Measurements from ENCODE around the gene HHIPL1.
"Not testable (repeated sequence)": the region's sequence is repeated elsewhere in the genome, so short reads cannot be mapped to it uniquely, and the experiment has no call there.

HHIPL1 gene

DNA sequence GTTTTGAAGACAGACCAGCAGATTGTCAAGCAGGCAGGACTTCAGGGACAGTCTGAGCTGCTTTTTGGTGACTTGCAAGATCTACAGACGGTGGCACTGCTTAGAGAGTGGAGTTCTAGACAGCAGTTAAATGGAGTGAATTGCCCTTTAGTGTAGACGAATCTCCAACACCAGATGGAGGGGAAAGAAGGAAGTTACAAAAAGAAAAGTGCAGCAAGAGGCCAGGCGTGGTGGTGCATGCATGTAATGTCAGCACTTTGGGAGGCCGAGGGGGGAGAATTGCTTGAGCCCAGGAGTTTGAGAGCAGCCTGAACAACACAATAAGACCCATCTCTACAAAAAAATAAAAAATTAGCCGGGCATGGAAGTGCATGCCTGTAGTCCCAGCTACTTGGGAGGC, 8.4 kb upstream of the HHIPL1 start:
- DNase-seq: no peak

- no peak for DNase-seq
These were observed 7.3 kb upstream of the HHIPL1 start for GRCh38 chr14:99637624-99638023.

DNA sequence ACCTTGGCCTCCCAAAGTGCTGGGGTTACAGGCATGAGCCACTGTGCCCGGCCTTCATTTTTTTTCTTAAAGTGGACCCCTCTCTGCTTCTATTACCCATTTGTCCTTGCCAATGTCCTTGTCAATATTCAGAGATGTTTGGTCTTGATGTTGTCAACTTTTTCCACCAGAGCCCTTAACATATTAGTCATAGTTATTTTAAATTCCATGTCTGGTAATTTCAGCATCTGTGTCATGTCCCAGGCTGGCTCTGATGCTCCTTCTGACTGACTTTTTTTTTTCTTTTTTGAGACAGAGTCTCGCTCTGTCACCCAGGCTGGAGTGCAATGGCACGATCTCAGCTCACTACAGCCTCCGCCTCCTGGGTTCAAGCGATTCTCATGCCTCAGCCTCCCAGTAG, 2.2 kb upstream of the HHIPL1 start:
- not testable (repeated sequence) for DNase-seq

DNA sequence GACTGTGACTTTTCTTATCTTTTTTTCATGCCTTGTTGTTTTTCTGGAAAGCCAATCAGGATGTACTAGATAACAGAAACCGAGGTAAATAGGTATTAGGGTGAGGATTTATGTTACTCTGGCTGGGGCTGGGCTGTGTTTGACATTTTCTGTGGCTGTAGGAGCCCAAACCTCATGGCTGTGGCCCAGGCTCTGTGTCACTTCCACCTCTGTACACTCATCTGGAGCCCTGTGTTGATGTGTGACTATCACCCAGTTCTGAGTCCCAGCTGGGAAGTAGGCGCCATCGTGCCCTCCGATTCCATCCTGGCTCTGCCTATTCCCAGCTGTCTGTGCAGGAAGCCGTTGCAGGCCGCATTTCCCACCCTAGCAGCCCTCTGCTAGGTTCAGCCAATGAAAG, 1.6 kb upstream of the HHIPL1 start:
- no peak for DNase-seq

GRCh38 chr14:99644035-99644587, 818 bp upstream of the HHIPL1 start:
- no peak for DNase-seq

DNA sequence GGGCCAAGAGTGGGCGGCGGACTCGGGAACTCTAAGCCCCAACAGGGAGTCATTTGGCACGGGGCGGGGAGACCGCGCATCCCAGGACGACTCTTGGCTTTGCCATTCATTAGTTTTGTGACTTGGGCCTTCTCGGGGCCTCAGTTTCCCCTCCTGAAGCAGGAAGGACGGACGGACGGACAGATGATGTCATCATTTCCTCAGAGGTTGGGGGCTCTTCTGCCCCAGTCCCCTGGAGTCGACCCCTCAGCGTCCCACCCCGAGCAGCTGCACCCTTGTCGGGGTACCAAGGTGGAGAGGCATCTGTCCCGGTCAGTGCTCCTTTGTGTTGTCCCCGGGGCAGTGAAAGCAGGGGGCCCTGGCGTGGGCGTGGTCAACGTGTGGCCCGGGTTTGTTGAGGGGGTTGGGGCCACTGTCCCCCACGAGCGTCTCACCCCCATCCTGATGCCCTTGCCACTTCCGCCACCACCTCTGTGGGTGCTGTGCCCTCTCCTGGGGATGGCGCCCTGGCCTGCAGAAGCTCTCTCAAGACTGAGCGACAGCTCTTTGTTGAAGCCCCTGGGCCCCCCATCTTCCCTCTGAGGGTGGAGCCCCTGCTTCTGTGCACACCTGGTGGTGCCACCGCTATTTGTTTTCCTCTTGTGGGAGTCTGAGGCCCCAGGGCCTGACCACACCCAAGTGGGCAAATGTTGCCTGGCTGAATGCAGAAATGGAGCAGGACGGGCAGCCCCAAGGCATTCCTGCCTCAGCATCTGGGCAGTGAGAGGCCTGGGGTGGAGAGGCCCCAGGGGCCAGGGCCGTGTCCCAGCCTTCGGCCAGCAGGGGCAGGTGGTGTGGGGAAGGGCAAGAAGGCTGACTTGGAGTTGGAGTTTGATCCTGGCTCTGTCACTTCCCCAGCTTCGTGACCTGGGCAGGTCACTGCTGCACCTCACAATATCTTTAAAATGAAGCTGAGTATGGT, 896 bp downstream of the HHIPL1 start:
- DNase-seq: no peak

- no peak for DNase-seq
These were observed 2.5 kb downstream of the HHIPL1 start for GRCh38 chr14:99647411-99647810.

- DNase-seq: no peak
These were observed 3.3 kb downstream of the HHIPL1 start for GRCh38 chr14:99648027-99648784.

- DNase-seq: no peak
These were observed 4.3 kb downstream of the HHIPL1 start for GRCh38 chr14:99649219-99649618.

GRCh38 chr14:99649643-99650042, 4.7 kb downstream of the HHIPL1 start:
- DNase-seq: no peak

GRCh38 chr14:99650189-99650588, 5.3 kb downstream of the HHIPL1 start:
- no peak for DNase-seq

DNA sequence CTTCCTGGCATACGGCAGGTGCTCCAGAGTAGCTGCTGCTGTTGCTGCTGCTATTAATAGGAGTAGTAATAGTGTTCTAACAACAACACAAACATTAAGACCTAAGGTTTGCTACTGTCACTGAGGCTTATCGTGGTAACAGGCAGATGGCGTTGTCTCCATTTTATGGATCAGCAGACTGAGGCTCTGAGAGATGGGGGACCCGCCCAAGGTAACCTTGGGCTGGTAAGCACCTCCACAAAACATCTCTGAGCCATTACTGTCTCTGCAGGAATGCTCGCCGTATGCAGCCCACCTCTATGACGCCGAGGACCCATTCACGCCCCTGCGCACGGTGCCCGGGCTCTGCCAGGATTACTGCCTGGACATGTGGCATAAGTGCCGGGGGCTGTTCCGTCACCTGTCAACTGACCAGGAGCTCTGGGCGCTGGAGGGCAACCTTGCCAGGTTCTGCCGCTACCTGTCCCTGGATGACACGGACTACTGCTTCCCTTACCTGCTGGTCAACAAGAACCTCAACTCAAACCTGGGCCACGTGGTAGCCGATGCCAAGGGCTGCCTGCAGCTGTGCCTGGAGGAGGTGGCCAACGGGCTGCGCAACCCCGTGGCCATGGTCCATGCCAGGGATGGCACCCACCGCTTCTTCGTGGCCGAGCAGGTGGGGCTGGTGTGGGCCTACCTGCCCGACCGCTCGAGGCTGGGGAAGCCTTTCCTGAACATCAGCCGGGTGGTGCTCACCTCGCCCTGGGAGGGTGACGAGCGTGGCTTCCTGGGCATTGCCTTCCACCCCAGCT, 7.2 kb downstream of the HHIPL1 start:
- no peak for DNase-seq

DNA sequence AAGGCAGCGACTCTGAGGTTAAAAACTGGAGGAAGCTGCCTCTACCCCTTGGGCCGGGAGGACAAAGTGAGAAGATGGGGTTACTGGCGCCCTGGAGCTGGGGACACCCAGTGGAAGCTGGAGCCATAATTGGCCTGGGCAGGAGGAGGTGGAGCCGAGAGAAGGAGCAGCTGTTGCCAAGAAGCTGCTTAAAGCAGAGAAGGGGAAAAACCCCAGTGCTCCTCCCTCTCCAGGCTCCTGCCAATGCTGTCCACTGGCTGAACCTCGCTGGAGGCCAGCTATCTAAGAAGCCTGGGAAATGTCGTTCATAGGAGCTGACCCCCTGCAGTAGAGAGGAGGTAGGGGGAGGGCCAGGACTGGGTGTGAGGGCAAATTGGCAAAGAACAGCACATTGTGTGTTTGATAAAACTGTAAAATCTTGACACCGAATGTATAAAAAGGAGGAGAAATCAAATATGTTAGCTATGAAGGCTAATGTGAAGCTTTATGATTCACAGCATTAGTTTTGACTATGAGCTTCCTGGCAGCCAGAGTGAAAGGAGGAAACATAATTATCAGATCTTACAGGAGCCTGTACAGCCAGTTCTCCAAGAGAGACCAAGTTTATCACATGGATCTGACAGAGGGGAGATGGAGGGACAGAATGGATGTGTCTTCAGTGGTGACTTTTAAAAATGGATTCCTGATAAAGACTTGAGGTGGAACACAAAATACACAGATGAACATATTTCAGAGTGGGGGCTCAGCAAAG, 9.5 kb downstream of the HHIPL1 start:
- DNase-seq: no peak

- DNase-seq: no peak
These were observed 10.6 kb downstream of the HHIPL1 start for GRCh38 chr14:99655521-99655920.

DNA sequence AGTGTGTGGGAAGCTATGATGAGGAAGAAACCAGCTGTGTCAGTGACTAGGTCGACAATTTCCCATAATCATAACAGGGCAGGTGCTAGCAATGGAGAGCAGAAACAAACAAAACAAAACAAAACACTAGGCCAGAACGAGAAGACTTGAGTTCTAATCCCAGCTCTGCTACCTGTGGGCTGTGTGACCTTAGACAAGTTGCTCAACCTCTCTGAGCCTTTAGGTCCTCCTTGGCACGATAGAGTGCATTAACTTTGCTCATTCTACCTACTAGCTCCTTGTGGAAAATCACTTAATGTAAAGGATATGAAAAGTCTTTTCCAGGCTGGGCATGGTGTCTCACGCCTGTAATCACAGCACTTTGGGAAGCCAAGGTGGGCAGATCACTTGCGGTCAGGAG, 11.2 kb downstream of the HHIPL1 start:
- no peak for DNase-seq

- no peak for DNase-seq
These were observed 12.8 kb downstream of the HHIPL1 start for GRCh38 chr14:99657645-99658155.

DNA sequence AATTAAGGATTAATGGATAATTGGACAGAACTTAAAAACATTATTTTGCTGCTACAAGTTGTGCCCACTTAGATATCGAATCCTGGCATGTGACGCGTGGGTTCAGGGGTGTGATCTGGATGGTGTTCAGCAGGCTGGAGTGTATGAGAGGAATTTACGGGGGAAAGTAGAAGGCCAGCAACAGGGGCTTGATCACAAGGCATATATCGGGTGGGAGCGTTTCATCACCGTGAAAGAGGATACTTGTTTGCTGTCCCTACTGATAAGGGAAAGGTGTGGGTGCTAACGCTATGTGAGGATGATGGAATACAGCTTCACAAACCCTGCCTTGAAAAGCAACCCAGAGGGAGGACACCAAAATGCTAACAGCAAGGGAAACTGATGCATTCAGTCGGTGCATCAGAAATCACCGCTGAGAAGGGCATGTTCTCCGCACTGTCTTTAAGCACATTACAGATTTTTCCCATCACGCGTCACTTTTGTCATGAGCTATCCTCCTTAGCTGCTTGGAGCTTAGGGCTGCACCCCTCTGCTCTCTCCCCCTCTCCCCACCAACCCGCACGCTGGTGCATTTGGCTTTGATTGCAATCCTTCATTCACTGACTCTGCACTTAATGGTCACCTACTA, 13.4 kb downstream of the HHIPL1 start:
- DNase-seq: no peak

GRCh38 chr14:99659333-99659741, 14.4 kb downstream of the HHIPL1 start:
- DNase-seq: no peak

DNA sequence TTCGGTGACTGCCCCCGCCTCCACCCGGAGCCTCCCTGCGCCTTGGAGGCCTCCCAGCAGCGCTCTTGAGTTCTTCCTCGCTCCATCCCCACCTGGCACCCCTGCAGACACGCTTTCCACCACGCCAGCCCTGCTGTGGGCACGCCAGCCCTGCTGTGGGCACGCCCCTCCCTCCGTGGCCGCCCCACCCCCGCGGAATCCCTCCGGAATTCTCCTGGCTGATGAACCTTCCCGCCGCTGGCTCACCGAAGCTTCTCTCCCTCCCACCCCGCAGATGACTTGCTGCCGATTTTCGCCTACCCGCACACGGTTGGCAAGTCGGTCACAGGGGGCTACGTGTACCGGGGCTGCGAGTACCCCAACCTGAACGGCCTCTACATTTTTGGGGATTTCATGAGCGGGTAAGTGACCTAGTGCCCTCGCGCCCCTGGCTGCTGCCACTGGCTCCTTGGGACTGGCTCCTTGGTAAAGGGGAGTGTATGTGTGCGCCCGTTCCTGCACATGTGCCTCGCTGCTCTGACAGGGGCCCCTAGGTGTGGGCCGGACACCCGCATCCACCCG, 15.2 kb downstream of the HHIPL1 start:
- no peak for DNase-seq

DNA sequence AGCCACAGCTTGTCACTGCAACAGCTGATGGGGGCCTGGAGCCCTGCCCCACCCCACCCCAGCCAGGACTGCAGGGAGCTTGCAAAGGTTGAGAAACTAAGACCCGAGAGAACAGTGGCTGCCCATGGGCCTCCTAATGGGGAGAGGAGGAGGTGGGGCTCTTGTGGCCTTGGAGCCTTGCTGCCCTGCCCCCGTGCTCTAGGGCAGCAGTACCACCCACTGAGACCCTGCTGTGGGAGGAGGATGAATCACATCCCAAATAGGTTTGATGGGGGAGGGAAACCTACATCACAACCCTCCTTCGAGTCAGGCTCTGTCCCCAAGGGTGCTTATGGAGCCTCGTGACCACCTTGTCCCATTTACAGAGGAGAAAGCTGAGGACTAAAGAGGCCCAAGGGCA, 15.9 kb downstream of the HHIPL1 start:
- DNase-seq: no peak

- not testable (repeated sequence) for DNase-seq
These were observed 16.3 kb downstream of the HHIPL1 start for GRCh38 chr14:99661206-99661605.
